GM12878 (cell line): Measurements from ENCODE around the gene C8B. TPM values are rescaled to one million over a fixed set of nuclear protein-coding genes. Genes with fewer than 3 reads are reported as not detected.

ENCODE experiments used
- ATAC-seq: fragments of 200-7000 bp; cut with Tn5 transposase; 3 replicates; pipeline ENCODE4 v1.9.1; 2020; ENCODE audit warnings: mild to moderate bottlenecking, moderate library complexity
- BruUV-seq: library from RNA; stranded (reverse); fragments of 400-500 nt; replicated peaks from 2 replicates; lab custom pipeline; 2021; lab: Mats Ljungman, UMichigan
- CTCF ChIA-PET: fragments of 300-600 bp; sonication (Branson Sonifier 250); formaldehyde crosslinking; extraction: SDS; loops from one replicate; lab custom pipeline; 2021; ENCODE audit warnings: inconsistent platforms; lab: Yijun Ruan, JAX
- POLR2A ChIA-PET: fragments of 350-600 bp; formaldehyde crosslinking; extraction: SDS; loops from one replicate; lab custom pipeline; 2021; ENCODE audit warnings: inconsistent platforms; lab: Charles Lee
- RAD21 ChIA-PET: fragments of 300-600 bp; sonication (Branson Sonifier 250); formaldehyde crosslinking; loops from one replicate; lab custom pipeline; 2023; ENCODE audit warnings: antibody characterized with exemption; ENCODE audit not compliant: unreplicated experiment; lab: Charles Lee
- SMC1A ChIA-PET: fragments of 300-600 bp; sonication (Branson Sonifier 250); formaldehyde crosslinking; loops from one replicate; lab custom pipeline; 2023; ENCODE audit not compliant: unreplicated experiment, uncharacterized antibody; lab: Charles Lee
- DNase-seq: peaks from one replicate; pipeline ENCODE4 v3.0.0-alpha.2; 2011; ENCODE audit warnings: low read depth, low spot score
- FAIRE-seq: peaks from 3 replicates; lab custom pipeline; 2011; peaks lifted over from hg19 to GRCh38; lab: Jason Lieb, UNC
- H2AFZ ChIP-seq: 2 replicates; pipeline ENCODE4 v1.6.0; 2011; ENCODE audit warnings: low read depth, low read length, control low read depth; ENCODE audit not compliant: control insufficient read depth
- H3K27ac ChIP-seq: 2 replicates; pipeline ENCODE4 v1.5.1; 2011; ENCODE audit warnings: control low read depth; ENCODE audit not compliant: control insufficient read depth, insufficient read depth
- H3K27me3 ChIP-seq, 2 experiments: replicated peaks in 1 of 2; 2 replicates each; pipeline versions ENCODE4 v1.6.0 to v1.6.1; 2011; ENCODE audit warnings: low read length in 1 of 2; ENCODE audit not compliant: control insufficient read depth in 2 of 2, insufficient read depth in 2 of 2
- H3K36me3 ChIP-seq, 2 experiments: 2 replicates each; pipeline ENCODE4 v1.5.1; 2011; ENCODE audit warnings: low read length in 1 of 2; ENCODE audit not compliant: control insufficient read depth in 2 of 2, insufficient read depth in 2 of 2
- H3K4me1 ChIP-seq: 2 replicates; pipeline ENCODE4 v1.6.1; 2011; ENCODE audit warnings: mild to moderate bottlenecking, low read length, moderate library complexity, mixed read lengths; ENCODE audit not compliant: control insufficient read depth, insufficient read depth
- H3K4me2 ChIP-seq: 2 replicates; pipeline ENCODE4 v1.6.0; 2011; ENCODE audit warnings: control low read depth; ENCODE audit not compliant: control insufficient read depth, insufficient read depth
- H3K4me3 ChIP-seq: fragments of 200-600 bp; sonication (generic); 2 replicates; pipeline ENCODE4 v1.5.1; 2016
- H3K79me2 ChIP-seq: 2 replicates; pipeline ENCODE4 v1.6.0; 2011; ENCODE audit warnings: low read length; ENCODE audit not compliant: control insufficient read depth, insufficient read depth
- H3K9ac ChIP-seq: 2 replicates; pipeline ENCODE4 v1.8.0; 2011; ENCODE audit warnings: low read length, control low read depth, mixed read lengths; ENCODE audit not compliant: control insufficient read depth, insufficient read depth
- H3K9me3 ChIP-seq: replicated peaks from 3 replicates; pipeline ENCODE4 v1.5.1; 2011; ENCODE audit warnings: mild to moderate bottlenecking, low read length; ENCODE audit not compliant: control insufficient read depth, insufficient read depth
- H4K20me1 ChIP-seq: 2 replicates; pipeline ENCODE4 v1.6.0; 2011; ENCODE audit not compliant: control insufficient read depth, insufficient read depth
- SPI1 ChIP-seq: IDR thresholded peaks from 2 replicates; pipeline ENCODE4 v1.6.1; 2011; ENCODE audit warnings: low read depth, mild to moderate bottlenecking, low read length, moderate library complexity, borderline replicate concordance; ENCODE audit not compliant: insufficient read depth
- WGBS: methylation state at CpG from one replicate; pipeline ENCODE4 v1.1.6; 2016; ENCODE audit warnings: low lambda C conversion rate; ENCODE audit not compliant: insufficient replicate concordance, insufficient coverage; ENCODE audit errors: missing lambda C conversion rate; 5-methylcytosine and 5-hydroxymethylcytosine counted together
- in situ Hi-C: fragments of 300-500 bp; cut with MboI; formaldehyde crosslinking; loops from 9 replicates; pipeline ENCODE4 v1.14.3; 2018; ENCODE audit warnings: mixed read lengths
- intact Hi-C: fragments of 100-400 bp; cut with micrococcal nuclease; formaldehyde crosslinking; loops from one replicate; pipeline ENCODE4 v1.14.2; 2022; ENCODE audit not compliant: unreplicated experiment
- polyA plus RNA-seq, 11 experiments: library from polyadenylated mRNA; depleted of rRNA in 4 of 11; unstranded in 6 of 11; stranded (reverse) in 5 of 11; fragments of >200 nt; fragmentation: Nextera tagmentation in 4 of 11; fragmentation: Illumina TruSeq in 1 of 11; extraction: Ambion mirVana in 4 of 11; extraction: Trizol in 1 of 11; gene quantifications; 1 replicate in 1 of 11; 2 replicates in 10 of 11; pipeline versions ENCODE4 v1.2.1 to v1.2.3, GENCODE V29; 2011 to 2016; ENCODE audit warnings: inconsistent platforms in 2 of 11, missing spikeins in 2 of 11, low read depth in 1 of 11
- total RNA-seq, 4 experiments: library from RNA; depleted of rRNA in 3 of 4; stranded (reverse); fragments of >200 nt in 3 of 4; fragmentation: Illumina TruSeq in 1 of 4; extraction: Trizol in 1 of 4; gene quantifications; 2 replicates each; pipeline versions ENCODE4 v1.2.1 to v1.2.3, GENCODE V29; 2013 to 2021
- TF ChIP-seq, protein P1 (sequence below): IDR thresholded peaks from 2 replicates; pipeline ENCODE4 v1.6.1; 2012; ENCODE audit warnings: mild to moderate bottlenecking, low read depth, low read length

The C8B gene
- total and polyA plus RNA-seq, 10 of the 15 experiments (the other 5 are each of a cell fraction or from before 2014, with no cell fraction given): not detected

DNA sequence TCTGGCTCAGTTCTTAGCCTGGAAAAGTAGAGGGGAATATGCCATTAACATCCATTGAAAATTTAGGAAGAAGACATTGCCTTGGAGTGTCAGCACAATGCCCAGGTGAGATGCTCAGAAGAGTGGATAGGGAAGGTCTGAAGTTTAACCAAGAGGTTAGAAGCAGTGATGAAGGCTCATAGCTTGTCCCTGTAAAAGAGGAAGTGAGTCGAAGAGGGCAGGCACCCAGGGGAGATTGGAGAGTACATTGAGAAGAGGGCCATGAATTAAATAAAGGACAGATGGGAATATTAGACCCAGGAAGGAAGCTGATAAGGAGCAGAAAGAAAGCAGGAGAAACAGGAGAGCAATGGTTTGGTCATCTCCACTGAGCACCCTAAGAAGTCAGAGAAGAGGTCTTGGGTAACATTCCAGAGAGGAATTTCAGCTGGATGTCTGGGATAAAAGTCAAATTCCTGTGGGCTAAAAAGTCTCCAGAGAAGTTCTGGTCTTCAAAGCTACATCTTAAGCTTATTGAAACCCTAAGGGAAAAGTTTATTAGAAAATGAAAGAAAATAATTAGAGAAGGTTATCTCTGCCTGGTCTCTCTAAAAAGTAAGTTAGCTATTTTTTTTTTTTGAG, 17.3 kb downstream of the C8B start:
- SMC1A ChIA-PET: interaction anchor here (0.7 kb wide), 1 partner anchor 1906 kb away, joined by 3 read pairs; no protein-coding TSS in a partner anchor
- Histone ChIP-seq H3K9ac (no peak overlapping the region), H3K4me2 (no peak overlapping the region), H3K4me3 (no peak overlapping the region), H2AFZ (no peak overlapping the region), H3K4me1 (no peaks in the 10 kb centered on the region), H3K27ac (no peak overlapping the region)
- DNase-seq (no peak), FAIRE-seq (no peak), ATAC-seq (0 out of 3 replicates have a peak, but pooled peaks have one; percentile 26)
- WGBS: 5% methylated on average over 1 of the region's 1 CpG
- CTCF ChIA-PET: interaction anchor here (0.9 kb wide), 2 partner anchors 20 to 89 kb away, joined by 4 to 5 read pairs; no protein-coding TSS in a partner anchor
- RAD21 ChIA-PET: no interaction called here
- BruUV-seq: no TSS peak
- TF ChIP-seq, protein P1, sequence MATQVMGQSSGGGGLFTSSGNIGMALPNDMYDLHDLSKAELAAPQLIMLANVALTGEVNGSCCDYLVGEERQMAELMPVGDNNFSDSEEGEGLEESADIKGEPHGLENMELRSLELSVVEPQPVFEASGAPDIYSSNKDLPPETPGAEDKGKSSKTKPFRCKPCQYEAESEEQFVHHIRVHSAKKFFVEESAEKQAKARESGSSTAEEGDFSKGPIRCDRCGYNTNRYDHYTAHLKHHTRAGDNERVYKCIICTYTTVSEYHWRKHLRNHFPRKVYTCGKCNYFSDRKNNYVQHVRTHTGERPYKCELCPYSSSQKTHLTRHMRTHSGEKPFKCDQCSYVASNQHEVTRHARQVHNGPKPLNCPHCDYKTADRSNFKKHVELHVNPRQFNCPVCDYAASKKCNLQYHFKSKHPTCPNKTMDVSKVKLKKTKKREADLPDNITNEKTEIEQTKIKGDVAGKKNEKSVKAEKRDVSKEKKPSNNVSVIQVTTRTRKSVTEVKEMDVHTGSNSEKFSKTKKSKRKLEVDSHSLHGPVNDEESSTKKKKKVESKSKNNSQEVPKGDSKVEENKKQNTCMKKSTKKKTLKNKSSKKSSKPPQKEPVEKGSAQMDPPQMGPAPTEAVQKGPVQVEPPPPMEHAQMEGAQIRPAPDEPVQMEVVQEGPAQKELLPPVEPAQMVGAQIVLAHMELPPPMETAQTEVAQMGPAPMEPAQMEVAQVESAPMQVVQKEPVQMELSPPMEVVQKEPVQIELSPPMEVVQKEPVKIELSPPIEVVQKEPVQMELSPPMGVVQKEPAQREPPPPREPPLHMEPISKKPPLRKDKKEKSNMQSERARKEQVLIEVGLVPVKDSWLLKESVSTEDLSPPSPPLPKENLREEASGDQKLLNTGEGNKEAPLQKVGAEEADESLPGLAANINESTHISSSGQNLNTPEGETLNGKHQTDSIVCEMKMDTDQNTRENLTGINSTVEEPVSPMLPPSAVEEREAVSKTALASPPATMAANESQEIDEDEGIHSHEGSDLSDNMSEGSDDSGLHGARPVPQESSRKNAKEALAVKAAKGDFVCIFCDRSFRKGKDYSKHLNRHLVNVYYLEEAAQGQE: no peak
- peak; percentile 76 for TF ChIP-seq SPI1
- TF ChIP-seq, all 136 proteins: peak for 1
- Histone ChIP-seq H3K9me3 (no peaks in the 10 kb centered on the region), H4K20me1 (no peaks in the 10 kb centered on the region), H3K27me3 (no peaks in the 10 kb centered on the region; a peak in 1 of 4 replicates), H3K36me3 (no peaks in the 10 kb centered on the region), H3K79me2 (no peaks in the 10 kb centered on the region)
- in situ Hi-C loops (no loop called here), intact Hi-C loops (no loop called here)
- POLR2A ChIA-PET: no interaction called here
